CD1c-positive myeloid dendritic cell (primary cell): ENCODE measurements around the gene MADCAM1.
A peak's percentile ranks its signal among the peaks of the same experiment; 100 is the strongest.

ENCODE experiments used
- DNase-seq: peaks from one replicate; pipeline ENCODE4 v3.0.0-alpha.2; 2016; ENCODE audit errors: extremely low spot score

The MADCAM1 gene

DNA sequence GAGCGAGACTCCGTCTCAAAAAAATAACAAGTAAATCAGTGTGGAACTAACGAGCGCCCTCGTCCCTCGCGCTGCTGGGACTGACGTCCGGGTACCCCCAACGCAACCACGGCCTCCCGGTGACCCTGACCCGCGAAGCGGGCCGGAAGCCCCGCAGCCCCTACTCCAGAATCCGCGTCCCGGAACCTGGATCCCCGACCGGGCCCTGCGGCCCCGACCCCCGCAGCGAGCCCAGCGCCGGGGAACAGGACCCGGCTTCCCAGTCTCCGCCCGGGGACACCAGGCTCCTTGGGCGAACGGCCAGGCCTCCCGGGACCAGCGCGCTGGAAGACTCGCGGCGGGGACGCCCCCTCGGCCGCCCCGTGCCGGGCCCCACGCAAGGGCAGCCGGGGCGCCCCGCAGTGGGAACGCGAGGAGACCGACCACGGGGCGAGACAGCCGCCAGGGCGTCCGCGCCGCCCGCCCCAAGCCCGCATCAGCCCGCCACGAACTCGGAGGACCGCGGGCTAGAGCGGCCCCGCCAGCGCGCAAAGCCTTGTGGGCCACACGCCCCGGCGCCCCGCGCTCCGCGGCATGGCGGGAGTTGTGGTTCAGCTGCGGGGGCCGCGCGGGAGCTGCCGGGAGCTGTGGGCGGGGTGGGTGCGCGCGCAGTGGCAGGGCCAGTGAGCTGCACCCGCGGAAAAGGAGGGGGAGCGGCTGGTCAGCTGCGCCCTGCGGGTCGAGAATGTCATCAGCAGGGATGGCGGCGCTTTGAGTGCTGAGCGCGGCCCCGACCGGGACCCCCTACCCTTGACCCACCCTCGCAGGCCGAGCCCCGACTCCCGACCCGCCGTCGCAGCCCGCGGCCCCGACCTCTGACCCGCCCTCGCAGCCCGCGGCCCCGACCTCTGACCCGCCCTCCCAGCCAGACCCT is 7.5 kb upstream of the MADCAM1 start:
- DNase-seq = peak; percentile 96

DNA sequence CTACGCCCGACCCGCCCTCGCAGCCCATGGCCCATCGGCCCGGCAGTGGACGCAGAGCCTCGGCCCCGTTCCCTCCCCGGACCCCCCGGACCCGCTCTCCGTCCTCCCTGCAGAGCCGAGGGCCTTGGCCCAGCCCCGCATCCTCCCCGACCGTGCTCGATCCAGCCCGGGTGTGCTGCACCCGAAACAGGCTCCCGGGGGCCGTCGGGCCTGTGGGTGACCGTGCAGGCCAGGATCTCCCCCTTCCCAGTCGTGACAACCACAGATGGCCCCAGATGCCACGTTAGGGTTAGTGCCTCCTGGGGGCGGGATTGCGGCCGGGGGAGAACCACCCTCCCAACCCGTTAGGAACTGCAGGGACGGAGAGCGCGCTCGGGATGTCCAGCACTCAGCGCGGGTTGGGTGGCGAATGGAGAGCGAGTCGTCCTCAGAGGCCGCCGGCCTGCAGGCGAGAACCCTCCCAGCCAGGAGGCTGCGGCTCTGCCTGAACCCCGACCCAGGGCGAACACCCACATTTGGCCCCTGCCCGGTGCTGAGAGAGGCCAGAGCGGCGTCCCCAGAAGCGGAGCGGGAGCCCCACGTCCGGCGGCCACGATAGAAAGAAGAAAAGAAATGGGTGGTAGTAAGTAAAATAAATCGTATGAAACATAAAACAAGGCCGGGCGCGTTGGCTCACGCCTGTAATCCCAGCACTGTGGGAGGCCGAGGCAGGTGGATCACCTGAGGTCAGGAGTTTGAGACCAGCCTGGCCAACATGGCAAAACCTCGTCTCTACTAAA is 6.7 kb upstream of the MADCAM1 start:
- DNase-seq = peak; percentile 18

- no peak for DNase-seq
These were observed 5.0 kb upstream of the MADCAM1 start for GRCh38 chr19:491146-491741.

DNA sequence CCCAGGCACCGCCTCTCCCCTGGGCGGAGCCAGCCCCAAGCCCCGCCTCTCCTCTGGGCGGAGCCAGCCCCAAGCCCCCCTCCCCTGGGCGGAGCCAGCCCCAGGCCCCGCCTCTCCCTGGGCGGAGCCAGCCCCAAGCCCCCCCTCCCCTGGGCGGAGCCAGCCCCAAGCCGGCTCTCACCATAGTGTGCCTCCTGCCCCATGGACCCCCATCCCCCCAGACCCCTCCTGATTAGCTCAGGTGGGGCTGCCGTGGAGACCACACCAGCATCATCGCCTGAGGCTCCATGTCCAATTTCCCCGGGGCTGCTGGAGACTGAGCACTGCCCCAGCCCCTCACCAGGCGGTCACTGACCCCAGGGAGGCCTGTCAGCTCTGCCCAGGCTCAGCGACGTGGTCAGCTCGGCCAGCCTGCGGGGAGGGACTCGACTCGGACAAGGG is 4.2 kb upstream of the MADCAM1 start:
- DNase-seq = peak; percentile 26

DNA sequence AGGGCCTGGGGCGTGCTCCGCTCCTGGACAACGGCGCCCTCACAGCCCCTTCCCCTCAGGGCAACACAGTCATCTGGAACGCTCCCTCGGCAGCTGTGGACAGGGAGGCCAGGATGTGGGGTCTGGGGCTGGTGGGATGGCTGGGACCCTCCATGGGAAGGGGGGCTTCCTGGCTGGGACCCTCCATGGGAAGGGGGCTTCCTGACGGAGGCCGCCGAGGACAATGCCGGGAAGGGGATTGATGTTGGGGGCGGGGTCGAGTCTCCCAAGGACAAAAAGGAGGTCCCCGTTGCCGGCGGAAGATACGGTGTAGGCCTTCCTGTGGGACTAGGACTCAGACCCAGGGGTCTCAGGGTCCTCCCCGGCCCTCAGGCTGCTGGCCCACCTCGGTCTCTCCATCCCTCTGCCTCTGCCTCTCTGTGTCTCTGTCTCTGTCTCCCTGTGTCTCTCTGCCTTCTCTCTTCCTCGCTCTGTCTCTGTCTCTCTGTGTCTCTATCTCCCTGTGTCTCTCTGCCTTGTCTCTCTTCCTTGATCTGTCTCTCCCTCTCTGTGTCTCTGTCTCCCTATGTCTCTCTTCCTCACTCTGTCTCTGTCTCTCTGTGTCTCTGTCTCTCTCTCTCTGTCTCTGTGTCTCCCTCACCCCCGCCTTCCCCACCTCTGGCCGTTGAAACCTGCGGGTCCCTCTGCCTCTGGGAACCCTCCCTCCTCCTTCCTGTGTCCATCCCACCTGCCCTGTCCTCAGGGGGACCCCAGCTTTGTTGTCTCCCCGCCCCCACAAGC is 2.7 kb upstream of the MADCAM1 start:
- DNase-seq = no peak

GRCh38 chr19:494171-495080 is 1.9 kb upstream of the MADCAM1 start:
- no peak for DNase-seq

DNA sequence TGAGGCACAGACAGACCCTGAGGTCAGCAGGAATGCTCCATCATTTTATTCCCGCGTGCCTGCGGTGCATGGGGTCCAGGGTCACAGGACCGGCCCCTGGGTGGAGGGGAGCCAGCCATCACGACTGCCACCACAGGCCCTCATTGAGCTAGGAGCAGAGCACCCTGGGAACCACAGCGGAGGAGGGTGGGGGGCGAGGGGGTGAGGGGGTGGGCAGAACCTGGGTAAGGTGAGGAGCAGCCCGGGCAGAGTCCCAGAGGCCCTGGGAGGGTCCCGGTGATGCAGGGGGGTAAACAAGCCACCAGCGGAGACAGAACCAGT is 1.2 kb upstream of the MADCAM1 start:
- DNase-seq = no peak

DNA sequence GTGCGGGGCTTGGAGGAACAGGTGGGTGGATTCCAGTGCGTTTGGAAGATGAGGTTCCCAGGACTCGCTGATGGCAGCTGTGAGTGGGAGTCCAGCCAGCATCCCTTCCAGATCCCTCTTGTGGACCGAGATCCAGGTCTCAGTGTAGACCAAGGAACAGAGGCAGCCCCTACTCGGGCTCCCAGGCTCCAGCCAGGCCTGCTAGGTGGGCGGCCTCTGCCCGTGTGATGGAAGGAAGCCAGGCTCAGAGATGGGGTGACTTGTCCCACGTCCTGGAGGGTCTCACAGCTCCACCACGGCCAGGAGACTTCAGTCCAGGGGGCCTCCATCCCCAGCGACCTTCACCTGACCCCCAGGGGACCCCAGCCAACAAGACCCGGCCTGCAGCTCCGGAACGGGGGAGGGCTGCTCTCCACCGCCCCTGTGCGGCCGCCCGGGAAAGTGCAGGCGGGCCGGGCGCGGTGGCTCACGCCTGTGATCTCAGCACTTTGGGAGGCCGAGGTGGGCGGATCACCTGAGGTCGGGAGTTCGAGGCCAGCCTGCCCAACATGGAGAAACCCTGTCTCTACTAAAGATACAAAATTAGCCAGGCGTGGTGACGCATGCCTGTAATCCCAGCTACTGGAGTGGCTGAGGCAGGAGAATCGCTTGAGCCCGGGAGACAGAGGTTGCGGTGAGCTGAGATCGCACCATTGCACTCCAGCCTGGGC is 729 bp upstream of the MADCAM1 start:
- DNase-seq = peak; percentile 46

DNA sequence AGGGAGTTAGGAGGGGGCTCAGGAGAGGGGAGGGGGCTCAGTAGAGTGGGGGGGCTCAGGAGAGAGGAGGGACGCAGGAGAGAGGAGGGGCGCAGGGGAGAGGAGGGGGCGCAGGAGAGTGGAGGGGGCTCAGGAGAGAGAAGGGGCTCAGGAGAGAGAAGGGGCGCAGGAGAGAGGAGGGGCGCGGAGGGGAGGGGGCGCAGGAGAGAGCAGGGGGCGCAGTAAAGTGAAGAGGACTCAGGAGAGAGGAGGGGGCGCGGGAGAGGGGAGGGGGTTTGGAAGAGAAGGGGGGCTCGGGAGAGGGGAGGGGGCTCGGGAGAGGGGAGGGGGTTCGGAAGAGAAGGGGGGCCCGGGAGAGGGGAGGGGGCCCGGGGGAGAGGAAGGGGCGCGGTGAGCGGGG is 700 bp downstream of the MADCAM1 start:
- DNase-seq = no peak

- DNase-seq = no peak
These were observed 1.2 kb downstream of the MADCAM1 start for GRCh38 chr19:497491-497868.

- DNase-seq = no peak
These were observed 1.7 kb downstream of the MADCAM1 start for GRCh38 chr19:497869-498510.

GRCh38 chr19:498511-498891 is 2.2 kb downstream of the MADCAM1 start:
- DNase-seq = no peak

DNA sequence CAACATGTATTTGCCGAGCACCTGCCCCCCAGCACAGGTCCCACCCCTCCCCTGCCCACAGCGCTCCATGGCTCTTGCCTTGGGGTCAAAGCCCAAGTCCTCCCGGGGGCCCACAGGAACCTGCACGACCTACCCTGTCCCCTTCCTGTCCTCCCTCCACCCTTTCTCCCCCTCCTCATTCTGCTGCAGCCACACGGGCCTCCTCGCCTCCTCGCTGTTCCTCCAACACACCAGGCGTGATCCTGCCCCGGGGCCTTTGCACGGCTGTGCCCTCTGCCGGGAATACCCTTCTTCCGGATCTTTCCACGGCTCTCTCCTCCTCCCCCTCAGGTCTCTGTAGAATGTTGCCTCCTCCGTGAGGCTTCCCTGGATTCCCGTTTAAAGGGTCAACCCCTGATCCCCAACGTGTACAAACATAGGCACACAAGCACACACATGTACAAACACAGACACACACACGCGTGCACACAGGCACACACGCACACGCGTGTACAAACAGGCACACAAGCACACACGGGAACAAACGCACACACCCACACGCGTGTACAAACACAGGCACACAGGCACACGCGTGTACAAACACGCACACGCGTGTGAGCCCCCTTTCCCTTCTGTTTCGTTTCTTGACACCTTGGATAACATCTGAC is 2.8 kb downstream of the MADCAM1 start:
- no peak for DNase-seq

- DNase-seq = no peak
These were observed 5.4 kb downstream of the MADCAM1 start for GRCh38 chr19:501646-502045.

DNA sequence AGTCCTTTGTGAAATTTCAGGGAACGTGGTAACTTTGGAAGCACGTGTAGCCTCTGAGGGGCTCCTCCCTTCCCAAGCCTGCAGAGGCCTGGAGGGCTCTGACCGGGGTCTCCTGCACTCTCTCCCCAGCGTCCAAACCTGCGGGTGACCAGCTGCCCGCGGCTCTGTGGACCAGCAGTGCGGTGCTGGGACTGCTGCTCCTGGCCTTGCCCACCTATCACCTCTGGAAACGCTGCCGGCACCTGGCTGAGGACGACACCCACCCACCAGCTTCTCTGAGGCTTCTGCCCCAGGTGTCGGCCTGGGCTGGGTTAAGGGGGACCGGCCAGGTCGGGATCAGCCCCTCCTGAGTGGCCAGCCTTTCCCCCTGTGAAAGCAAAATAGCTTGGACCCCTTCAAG is 8.3 kb downstream of the MADCAM1 start:
- no peak for DNase-seq

DNA sequence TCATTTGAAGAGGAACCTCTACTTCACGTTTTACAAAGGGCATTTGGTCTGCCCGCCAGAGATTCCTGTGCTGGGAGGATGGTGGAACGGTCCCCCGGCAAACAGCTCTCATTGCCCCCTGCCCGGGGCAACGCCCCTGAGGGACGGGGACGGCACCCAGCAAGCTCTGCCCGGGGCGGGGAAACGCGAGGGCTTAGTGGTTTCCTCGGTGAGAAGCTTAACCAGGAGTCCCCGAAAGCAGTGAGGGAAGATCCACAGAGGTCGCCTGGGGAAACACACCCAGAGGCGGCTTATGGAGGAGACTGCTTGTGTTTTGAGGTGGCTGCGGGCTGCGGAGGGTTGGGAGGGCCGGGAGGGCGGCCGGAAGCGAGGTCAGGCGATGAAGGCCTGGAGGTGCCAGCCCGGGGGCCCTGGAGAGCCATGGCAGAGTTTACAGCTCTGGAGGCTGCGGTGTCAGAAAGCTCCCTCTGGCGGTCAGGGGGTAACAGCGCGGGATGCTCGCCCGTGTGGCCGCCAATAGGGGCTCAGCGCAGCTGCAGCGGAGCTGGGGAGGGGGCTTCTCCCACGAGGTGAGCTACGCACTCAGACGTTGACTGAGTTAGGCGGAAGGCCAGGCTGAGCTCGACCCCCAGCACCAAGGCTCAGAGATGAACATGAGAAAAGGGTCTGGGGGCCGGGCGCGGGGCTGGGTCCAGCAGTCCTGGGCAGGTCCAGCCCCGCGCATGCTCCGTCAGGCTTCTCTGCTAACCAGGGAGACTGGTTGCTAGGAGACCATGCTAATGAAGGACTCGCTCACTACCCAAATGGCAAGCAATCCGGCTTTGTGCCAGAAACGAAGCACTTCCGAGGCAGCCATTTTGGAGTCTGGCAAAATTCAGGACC is 10.4 kb downstream of the MADCAM1 start:
- peak; percentile 88 for DNase-seq

DNA sequence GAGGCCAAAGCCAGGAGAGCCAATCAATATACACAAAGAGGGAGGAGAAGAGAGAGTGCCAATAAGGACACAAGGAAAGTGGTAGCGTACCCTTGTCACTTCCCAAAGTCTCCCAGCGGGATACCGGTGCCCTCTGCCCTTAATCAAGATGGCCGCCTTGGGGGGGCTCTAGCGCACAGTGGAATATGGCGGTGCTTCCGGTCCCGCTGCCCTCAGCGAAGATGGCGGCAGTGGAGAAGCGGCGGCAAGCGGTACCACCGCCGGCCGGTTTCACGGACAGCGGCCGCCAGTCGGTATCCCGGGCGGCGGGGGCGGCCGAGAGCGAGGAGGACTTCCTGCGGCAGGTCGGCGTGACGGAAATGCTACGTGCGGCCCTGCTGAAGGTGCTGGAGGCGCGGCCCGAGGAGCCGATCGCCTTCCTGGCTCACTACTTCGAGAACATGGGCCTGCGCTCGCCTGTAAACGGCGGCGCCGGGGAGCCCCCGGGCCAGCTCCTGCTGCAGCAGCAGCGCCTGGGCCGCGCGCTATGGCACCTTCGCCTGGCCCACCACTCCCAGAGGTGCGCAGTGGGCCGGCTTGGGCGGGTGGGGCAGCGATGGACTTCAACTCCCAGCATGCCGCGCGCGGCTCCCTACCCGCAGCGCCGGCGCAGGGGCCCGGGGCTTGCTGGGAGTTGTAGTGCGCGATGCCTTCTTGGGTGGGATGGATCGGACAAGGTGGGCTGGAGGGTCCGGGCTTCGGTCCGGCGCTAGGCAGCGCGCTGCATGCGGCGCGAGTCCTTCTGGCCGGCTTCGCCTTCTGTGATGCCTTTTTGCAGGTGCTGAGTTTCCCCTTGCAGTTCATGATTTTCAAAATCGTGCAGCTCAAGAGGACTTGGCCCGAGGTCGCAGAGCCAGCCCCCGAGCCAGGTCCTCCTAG is 11.3 kb downstream of the MADCAM1 start, which contains the start of gene TPGS1:
Gene TPGS1 (plus strand): TSS at position 212 of the 918 bp plus-strand sequence. CDS start 10 bp downstream, at position 222.
- DNase-seq = peak; percentile 99
